ENCODE data around the gene AKNA. TPM values are rescaled to one million over a fixed set of nuclear protein-coding genes. Genes with fewer than 3 reads are reported as not detected.

Gene AKNA
- total RNA-seq, 3 donors from 2014 or later, result 20.1 to 52.0 (median 35.7) TPM

- H3K27me3 ChIP-seq, result no peaks in the 10 kb centered on the region
- H3K4me3 ChIP-seq, result no peak overlapping the region
- TF ChIP-seq, protein P1, sequence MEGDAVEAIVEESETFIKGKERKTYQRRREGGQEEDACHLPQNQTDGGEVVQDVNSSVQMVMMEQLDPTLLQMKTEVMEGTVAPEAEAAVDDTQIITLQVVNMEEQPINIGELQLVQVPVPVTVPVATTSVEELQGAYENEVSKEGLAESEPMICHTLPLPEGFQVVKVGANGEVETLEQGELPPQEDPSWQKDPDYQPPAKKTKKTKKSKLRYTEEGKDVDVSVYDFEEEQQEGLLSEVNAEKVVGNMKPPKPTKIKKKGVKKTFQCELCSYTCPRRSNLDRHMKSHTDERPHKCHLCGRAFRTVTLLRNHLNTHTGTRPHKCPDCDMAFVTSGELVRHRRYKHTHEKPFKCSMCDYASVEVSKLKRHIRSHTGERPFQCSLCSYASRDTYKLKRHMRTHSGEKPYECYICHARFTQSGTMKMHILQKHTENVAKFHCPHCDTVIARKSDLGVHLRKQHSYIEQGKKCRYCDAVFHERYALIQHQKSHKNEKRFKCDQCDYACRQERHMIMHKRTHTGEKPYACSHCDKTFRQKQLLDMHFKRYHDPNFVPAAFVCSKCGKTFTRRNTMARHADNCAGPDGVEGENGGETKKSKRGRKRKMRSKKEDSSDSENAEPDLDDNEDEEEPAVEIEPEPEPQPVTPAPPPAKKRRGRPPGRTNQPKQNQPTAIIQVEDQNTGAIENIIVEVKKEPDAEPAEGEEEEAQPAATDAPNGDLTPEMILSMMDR (IDR thresholded peaks at IDR 0.05), result no peak
- TF ChIP-seq POLR2AphosphoS5 (IDR thresholded peaks at IDR 0.05) (no peak), POLR2A (IDR thresholded peaks at IDR 0.05) (no peak)
- intact Hi-C loops (cut with DNase I; ENCODE audit: low total_unique reads), result no loop called here
- H3K27ac ChIP-seq, result no peak overlapping the region
- no peaks in the 10 kb centered on the region for H3K4me1 ChIP-seq
- no peak for DNase-seq (ENCODE audit: low spot score in 2 of 2)
- H3K9me3 ChIP-seq, result no peaks in the 10 kb centered on the region
- H3K36me3 ChIP-seq, result no peaks in the 10 kb centered on the region
These were observed 41.7 kb upstream of the AKNA start for GRCh38 chr9:114429488-114429887.

DNA sequence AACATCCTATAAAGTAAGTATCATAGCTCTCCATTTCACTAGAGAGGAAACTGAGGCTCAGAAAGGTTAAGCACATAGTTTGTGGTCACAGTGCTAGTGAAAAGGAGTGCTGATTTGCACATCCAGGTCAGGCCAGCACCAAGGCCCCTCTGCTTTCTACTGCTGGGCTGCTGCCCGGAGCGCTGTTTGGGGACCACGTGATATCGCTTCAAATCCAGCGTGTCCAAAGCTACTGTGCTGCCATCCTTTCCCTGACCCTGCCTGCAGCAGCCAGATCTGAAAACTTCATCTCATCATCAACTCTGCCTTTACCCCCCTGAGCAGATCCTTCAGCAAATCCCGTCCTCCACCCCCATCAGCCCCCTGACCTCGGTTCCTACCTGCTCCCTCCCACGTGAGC lies 40.7 kb upstream of the AKNA start:
- Histone ChIP-seq H3K4me3 (no peak overlapping the region), H3K27me3 (no peaks in the 10 kb centered on the region), H3K36me3 (no peaks in the 10 kb centered on the region), H3K27ac (no peak overlapping the region), H3K9me3 (no peaks in the 10 kb centered on the region), H3K4me1 (no peaks in the 10 kb centered on the region)
- intact Hi-C loops (cut with DNase I; ENCODE audit: low total_unique reads), result no loop called here
- no peak for DNase-seq (ENCODE audit: low spot score in 2 of 2)
- no peak for TF ChIP-seq POLR2A (IDR thresholded peaks at IDR 0.05)
- TF ChIP-seq, protein P1 (IDR thresholded peaks at IDR 0.05), result no peak
- TF ChIP-seq POLR2AphosphoS5 (IDR thresholded peaks at IDR 0.05), result no peak

GRCh38 chr9:114427644-114428043 lies 39.9 kb upstream of the AKNA start:
- TF ChIP-seq, protein P1 (IDR thresholded peaks at IDR 0.05), result no peak
- TF ChIP-seq POLR2A (IDR thresholded peaks at IDR 0.05) (no peak), POLR2AphosphoS5 (IDR thresholded peaks at IDR 0.05) (no peak)
- no peak overlapping the region for H3K4me3 ChIP-seq
- no peaks in the 10 kb centered on the region for H3K4me1 ChIP-seq
- DNase-seq (ENCODE audit: low spot score in 2 of 2), result no peak
- no peaks in the 10 kb centered on the region for H3K27me3 ChIP-seq
- H3K36me3 ChIP-seq, result no peaks in the 10 kb centered on the region
- no peak overlapping the region for H3K27ac ChIP-seq
- no peaks in the 10 kb centered on the region for H3K9me3 ChIP-seq
- intact Hi-C loops (cut with DNase I; ENCODE audit: low total_unique reads), result no loop called here

DNA sequence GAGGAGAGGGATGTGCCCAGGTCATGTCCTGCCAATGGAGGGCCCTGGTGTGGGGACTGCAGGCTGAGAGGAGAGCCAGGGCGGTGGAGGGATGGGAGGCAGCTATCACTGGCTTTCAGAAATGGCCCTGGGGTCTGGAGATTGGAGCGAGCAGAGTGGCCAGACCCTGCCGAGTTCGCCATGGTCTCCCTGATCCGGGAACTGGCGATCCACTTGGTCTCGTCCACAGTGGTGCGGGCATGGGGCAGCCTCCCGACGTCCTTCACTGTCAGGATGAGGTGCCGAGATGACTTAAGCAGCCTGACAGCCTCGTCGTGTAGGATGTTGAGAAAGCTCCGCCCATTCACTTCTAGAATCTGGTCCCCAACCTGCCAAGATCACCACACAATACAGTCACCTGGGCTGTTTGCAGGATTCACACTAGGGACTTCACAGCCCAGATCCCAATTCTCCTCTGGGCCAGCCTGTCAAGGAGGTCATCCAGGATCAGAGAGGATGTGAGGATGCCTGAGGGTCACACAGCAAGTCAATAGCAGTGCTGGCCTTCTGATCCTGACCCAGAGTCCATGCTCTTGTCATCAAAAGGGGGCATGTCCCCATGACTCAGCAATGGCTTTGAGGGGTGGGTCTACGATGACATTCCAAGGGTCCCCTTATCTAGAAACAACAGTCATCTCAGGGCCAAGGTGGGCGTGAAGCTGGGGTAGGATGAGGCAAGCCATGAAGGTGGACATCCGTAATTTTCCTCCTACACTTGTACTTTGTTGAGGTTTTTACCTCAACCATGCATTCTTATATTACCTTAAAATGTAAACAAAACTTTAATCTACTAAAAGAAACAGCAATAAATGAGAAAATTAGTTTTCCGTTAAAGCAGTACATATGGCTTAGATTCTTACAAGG lies 38.5 kb upstream of the AKNA start:
- no peak for DNase-seq (ENCODE audit: low spot score in 2 of 2)
- TF ChIP-seq, protein P1 (IDR thresholded peaks at IDR 0.05), result no peak
- no peak for TF ChIP-seq POLR2A (IDR thresholded peaks at IDR 0.05)
- TF ChIP-seq POLR2AphosphoS5 (IDR thresholded peaks at IDR 0.05), result no peak
- intact Hi-C loops (cut with DNase I; ENCODE audit: low total_unique reads), result no loop called here

DNA sequence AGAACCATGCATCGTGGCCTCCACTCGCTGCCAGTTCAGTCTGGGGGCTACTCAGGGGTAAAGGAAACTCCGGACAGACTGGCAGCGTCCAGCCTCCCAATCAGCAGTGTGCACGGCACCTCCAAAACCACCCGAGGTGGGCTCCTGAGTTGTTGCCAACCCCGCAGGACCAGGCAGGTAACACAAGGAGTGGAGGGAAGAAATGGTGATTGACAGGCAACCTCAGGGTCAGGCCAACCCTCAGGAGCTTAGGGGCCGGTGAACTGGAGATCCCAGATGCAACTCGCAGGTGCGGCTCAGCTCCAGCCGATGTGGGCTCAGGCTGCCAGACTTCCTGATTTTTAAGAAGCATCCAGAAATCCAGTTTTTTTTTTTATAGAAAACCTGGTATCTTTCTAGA lies 37.3 kb upstream of the AKNA start:
- Histone ChIP-seq H3K27ac (no peak overlapping the region), H3K4me3 (no peak overlapping the region), H3K27me3 (no peaks in the 10 kb centered on the region), H3K4me1 (no peaks in the 10 kb centered on the region), H3K36me3 (no peaks in the 10 kb centered on the region), H3K9me3 (no peaks in the 10 kb centered on the region)
- DNase-seq (ENCODE audit: low spot score in 2 of 2), result no peak
- intact Hi-C loops (cut with DNase I; ENCODE audit: low total_unique reads), result no loop called here
- TF ChIP-seq, protein P1 (IDR thresholded peaks at IDR 0.05), result no peak
- TF ChIP-seq POLR2AphosphoS5 (IDR thresholded peaks at IDR 0.05), result no peak
- TF ChIP-seq POLR2A (IDR thresholded peaks at IDR 0.05), result no peak

More for the DNA sequence above, 38.5 kb upstream of the AKNA start:
- Histone ChIP-seq H3K4me3 (no peak overlapping the region), H3K4me1 (no peaks in the 10 kb centered on the region), H3K27ac (no peak overlapping the region), H3K9me3 (no peaks in the 10 kb centered on the region), H3K27me3 (no peaks in the 10 kb centered on the region), H3K36me3 (no peaks in the 10 kb centered on the region)
